OCI-LY1 (cell line): ENCODE measurements around the gene NUBP2.

ENCODE experiments used
- H2AFZ ChIP-seq: fragments of 200-600 bp; sonication (generic), shearing (Covaris generic); 2 replicates; pipeline ENCODE4 v1.6.0; 2014; ENCODE audit warnings: antibody characterized with exemption, mild to moderate bottlenecking, low read length
- H3F3A ChIP-seq: fragments of 200-600 bp; sonication (generic), shearing (Covaris generic); 2 replicates; pipeline ENCODE4 v1.6.0; 2014; ENCODE audit warnings: mild to moderate bottlenecking, antibody characterized with exemption, low read length, moderate library complexity; ENCODE audit not compliant: insufficient read depth
- H3K27ac ChIP-seq: fragments of 200-600 bp; sonication (generic); 2 replicates; pipeline ENCODE4 v1.5.1; 2014; ENCODE audit warnings: low read length, mixed run types, mild to moderate bottlenecking, low read depth; ENCODE audit not compliant: poor library complexity, severe bottlenecking
- H3K27me3 ChIP-seq: fragments of 200-600 bp; sonication (generic); 2 replicates; pipeline ENCODE4 v1.6.0; 2014; ENCODE audit warnings: antibody characterized with exemption, mild to moderate bottlenecking, low read length, moderate library complexity; ENCODE audit not compliant: insufficient read depth
- H3K36me3 ChIP-seq: fragments of 200-600 bp; sonication (generic); 2 replicates; pipeline ENCODE4 v1.6.1; 2014; ENCODE audit warnings: mild to moderate bottlenecking, antibody characterized with exemption, low read length, moderate library complexity, mixed read lengths; ENCODE audit not compliant: insufficient read depth
- H3K4me1 ChIP-seq: fragments of 200-600 bp; sonication (generic); 2 replicates; pipeline ENCODE4 v1.5.1; 2014; ENCODE audit warnings: mild to moderate bottlenecking, low read length, moderate library complexity; ENCODE audit not compliant: insufficient read depth, severe bottlenecking
- H3K4me2 ChIP-seq: fragments of 200-600 bp; sonication (generic), shearing (Covaris generic); 2 replicates; pipeline ENCODE4 v1.6.1; 2014; ENCODE audit warnings: low read length
- H3K4me3 ChIP-seq: fragments of 200-600 bp; sonication (generic); 2 replicates; pipeline ENCODE4 v1.5.1; 2014; ENCODE audit warnings: low read length, low read depth, mild to moderate bottlenecking, mixed read lengths; ENCODE audit not compliant: poor library complexity, severe bottlenecking
- H3K79me2 ChIP-seq: fragments of 200-600 bp; shearing (Covaris generic); 2 replicates; pipeline ENCODE4 v1.6.1; 2016; ENCODE audit warnings: mixed run types, low read length, mixed read lengths; ENCODE audit not compliant: insufficient read depth
- H3K9ac ChIP-seq: fragments of 200-600 bp; sonication (generic), shearing (Covaris generic); 2 replicates; pipeline ENCODE4 v1.6.1; 2014; ENCODE audit warnings: mild to moderate bottlenecking, low read length, mixed read lengths
- H3K9me2 ChIP-seq: fragments of 200-600 bp; sonication (generic), shearing (Covaris generic); 2 replicates; pipeline ENCODE4 v1.6.1; 2014; ENCODE audit warnings: low read depth, mild to moderate bottlenecking, low read length, mixed read lengths
- H3K9me3 ChIP-seq: fragments of 200-600 bp; shearing (Covaris generic); 2 replicates; pipeline ENCODE4 v1.6.1; 2014; ENCODE audit warnings: low read length, mixed read lengths
- H4K20me1 ChIP-seq: fragments of 200-600 bp; sonication (generic), shearing (Covaris generic); 2 replicates; pipeline ENCODE4 v1.6.0; 2016; ENCODE audit warnings: mild to moderate bottlenecking, low read length; ENCODE audit not compliant: insufficient read depth
- EZH2 ChIP-seq: fragments of 200-600 bp; sonication (generic), shearing (Covaris generic); IDR thresholded peaks from 2 replicates; pipeline ENCODE4 v1.8.0; 2017; ENCODE audit warnings: borderline replicate concordance, mixed run types, mild to moderate bottlenecking, antibody characterized with exemption, low read length, moderate library complexity, mixed read lengths
- TF ChIP-seq, protein P1 (sequence below): fragments of 200-600 bp; sonication (generic), shearing (Covaris generic); IDR thresholded peaks from 2 replicates; pipeline ENCODE4 v1.5.1; 2017; ENCODE audit warnings: mild to moderate bottlenecking, antibody characterized with exemption, low read length, moderate library complexity, mixed read lengths

NUBP2 gene

DNA sequence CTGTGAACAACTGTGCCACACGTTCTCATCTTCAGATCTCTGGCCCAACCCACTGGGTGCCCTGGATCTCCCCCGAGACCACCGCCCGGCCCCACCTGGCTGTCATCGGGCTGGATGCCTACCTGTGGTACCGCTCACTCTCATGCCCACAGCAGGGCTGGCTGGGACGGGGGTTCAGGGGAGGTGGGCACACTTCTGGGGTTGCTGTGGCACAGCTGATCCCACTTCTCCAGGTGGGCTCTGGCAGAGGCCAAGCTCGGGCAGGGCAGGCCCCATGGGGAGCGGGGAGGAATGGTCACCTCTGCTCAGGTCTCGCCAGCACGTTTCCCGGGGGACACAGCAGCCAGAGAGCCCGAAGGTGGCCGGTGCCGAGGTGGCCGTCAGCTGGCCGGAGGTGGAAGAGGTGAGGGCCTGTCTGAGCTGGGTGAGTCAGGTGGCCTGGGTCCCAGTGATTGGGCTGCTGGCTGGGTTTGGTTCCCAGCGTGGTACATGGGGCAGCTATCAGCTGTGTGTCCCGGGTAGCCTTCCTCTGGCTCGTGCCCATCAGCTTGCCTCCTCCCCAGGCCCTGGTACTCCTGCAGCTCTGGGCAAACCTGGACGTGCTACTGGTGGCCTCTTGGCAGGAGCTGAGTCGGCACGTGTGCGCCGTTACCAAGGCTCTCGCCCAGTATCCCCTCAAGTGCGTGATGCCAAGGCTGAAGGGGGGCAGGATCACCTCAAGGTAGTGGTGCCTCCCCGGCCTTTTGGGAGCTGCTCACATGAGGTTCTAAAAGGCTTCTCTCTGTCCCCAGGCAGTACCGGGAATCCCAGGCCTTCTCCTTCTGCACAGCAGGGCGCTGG, 7.5 kb upstream of the NUBP2 start:
- Histone ChIP-seq H3K4me3 (no peak overlapping the region), H3K9me2 (no peaks in the 10 kb centered on the region), H3K9ac (no peak overlapping the region; the same call in 1 of the 2 replicates), H3K4me2 (no peak overlapping the region), H3K27me3 (no peaks in the 10 kb centered on the region), H3K4me1 (peaks cover 18% of the 10 kb centered on the region), H3F3A (no peaks in the 10 kb centered on the region), H3K9me3 (no peaks in the 10 kb centered on the region), H2AFZ (no peak overlapping the region), H4K20me1 (no peaks in the 10 kb centered on the region), H3K27ac (no peak overlapping the region), H3K36me3 (peaks cover 45% of the 10 kb centered on the region), H3K79me2 (0 out of 2 replicates have a peak, but pooled peaks cover 3% of the 10 kb centered on the region)
- TF ChIP-seq EZH2, result no peak
- TF ChIP-seq, protein P1, sequence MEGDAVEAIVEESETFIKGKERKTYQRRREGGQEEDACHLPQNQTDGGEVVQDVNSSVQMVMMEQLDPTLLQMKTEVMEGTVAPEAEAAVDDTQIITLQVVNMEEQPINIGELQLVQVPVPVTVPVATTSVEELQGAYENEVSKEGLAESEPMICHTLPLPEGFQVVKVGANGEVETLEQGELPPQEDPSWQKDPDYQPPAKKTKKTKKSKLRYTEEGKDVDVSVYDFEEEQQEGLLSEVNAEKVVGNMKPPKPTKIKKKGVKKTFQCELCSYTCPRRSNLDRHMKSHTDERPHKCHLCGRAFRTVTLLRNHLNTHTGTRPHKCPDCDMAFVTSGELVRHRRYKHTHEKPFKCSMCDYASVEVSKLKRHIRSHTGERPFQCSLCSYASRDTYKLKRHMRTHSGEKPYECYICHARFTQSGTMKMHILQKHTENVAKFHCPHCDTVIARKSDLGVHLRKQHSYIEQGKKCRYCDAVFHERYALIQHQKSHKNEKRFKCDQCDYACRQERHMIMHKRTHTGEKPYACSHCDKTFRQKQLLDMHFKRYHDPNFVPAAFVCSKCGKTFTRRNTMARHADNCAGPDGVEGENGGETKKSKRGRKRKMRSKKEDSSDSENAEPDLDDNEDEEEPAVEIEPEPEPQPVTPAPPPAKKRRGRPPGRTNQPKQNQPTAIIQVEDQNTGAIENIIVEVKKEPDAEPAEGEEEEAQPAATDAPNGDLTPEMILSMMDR, result no peak

DNA sequence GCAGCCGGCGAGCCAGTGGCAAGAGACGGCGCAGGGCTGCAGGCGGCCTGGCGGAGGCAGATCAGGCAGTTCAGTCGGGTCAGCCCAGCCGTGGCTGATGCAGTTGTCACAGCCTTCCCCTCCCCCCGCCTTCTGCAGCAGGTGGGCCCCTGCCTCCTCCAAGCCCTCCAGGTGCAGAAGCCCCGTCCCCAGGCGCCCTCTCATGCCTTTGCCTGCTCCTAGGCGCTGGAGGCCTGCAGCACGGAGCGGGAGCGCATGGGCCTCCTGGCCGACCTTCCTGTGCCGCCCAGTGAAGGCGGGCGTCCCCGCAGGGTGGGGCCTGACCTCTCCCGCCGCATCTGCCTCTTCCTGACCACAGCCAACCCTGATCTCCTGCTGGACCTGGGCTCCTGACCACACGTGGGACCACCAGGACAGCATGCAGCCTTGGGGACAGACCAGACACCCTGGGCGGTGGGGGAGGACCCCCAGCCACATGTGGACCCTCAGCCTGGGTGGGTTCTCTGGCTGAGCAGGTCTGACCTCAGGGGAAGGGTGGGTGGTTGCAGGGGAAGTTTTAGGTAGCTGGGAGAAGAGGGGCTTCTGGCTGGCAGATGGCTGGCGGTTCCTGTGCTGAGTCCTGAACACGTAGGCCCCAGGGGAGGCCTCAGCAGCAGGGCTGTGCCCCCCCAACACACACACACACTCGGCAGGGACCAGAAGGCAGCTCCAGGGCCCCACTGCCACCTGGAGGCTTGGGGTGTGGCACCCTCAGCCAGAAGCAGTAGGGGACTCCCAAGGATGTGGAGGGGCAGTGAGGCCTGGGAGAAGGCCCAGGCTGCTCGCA, 6.7 kb upstream of the NUBP2 start:
- 0 out of 2 replicates have a peak, but pooled peaks cover 3% of the 10 kb centered on the region for H3F3A ChIP-seq
- H3K9me2 ChIP-seq, result no peaks in the 10 kb centered on the region
- no peaks in the 10 kb centered on the region for H3K27me3 ChIP-seq
- H3K4me1 ChIP-seq, result peaks cover 19% of the 10 kb centered on the region
- no peak overlapping the region for H2AFZ ChIP-seq
- H3K79me2 ChIP-seq, result 0 out of 2 replicates have a peak, but pooled peaks cover 3% of the 10 kb centered on the region
- no peaks in the 10 kb centered on the region for H4K20me1 ChIP-seq
- no peak overlapping the region for H3K4me2 ChIP-seq
- H3K9me3 ChIP-seq, result no peaks in the 10 kb centered on the region
- TF ChIP-seq, protein P1, result no peak
- no peak for TF ChIP-seq EZH2
- no peak overlapping the region for H3K9ac ChIP-seq
- H3K27ac ChIP-seq, result no peak overlapping the region
- H3K36me3 ChIP-seq, result peaks cover 49% of the 10 kb centered on the region
- no peak overlapping the region for H3K4me3 ChIP-seq

DNA sequence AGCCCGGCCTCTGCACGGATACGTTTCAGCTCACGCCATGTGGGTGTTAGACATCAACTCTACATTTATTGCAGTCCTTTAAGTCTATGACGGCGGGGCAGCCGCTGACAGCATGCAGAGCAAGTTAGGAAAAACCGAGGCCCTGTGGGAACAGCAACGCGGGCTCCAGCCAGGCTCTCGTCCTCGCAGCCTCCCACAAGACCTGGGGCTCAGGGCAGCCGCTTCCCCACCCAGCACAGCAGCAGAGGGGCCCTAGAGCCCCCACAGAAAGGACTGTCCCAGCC, 6.1 kb upstream of the NUBP2 start:
- H3K9ac ChIP-seq, result no peak overlapping the region
- no peaks in the 10 kb centered on the region for H3K9me2 ChIP-seq
- no peak overlapping the region for H2AFZ ChIP-seq
- TF ChIP-seq EZH2, result no peak
- TF ChIP-seq, protein P1, result no peak
- peaks cover 49% of the 10 kb centered on the region for H3K36me3 ChIP-seq
- no peaks in the 10 kb centered on the region for H3K27me3 ChIP-seq
- H3K4me2 ChIP-seq, result no peak overlapping the region
- H3K79me2 ChIP-seq, result 0 out of 2 replicates have a peak, but pooled peaks cover 3% of the 10 kb centered on the region
- peaks cover 25% of the 10 kb centered on the region for H3K4me1 ChIP-seq
- H3K27ac ChIP-seq, result no peak overlapping the region
- no peaks in the 10 kb centered on the region for H4K20me1 ChIP-seq
- H3K9me3 ChIP-seq, result no peaks in the 10 kb centered on the region
- H3K4me3 ChIP-seq, result no peak overlapping the region
- H3F3A ChIP-seq, result 0 out of 2 replicates have a peak, but pooled peaks cover 3% of the 10 kb centered on the region
